NCI-H2196 treated with DMSO at 0.1 percent for 48 hours (cell line): ENCODE measurements around the gene FOXC1.

Source experiments
- DNase-seq: peaks from one replicate; lab custom pipeline; 2025; ENCODE audit not compliant: unreplicated experiment; lab: John Stamatoyannopoulos, UW

Gene FOXC1

DNA sequence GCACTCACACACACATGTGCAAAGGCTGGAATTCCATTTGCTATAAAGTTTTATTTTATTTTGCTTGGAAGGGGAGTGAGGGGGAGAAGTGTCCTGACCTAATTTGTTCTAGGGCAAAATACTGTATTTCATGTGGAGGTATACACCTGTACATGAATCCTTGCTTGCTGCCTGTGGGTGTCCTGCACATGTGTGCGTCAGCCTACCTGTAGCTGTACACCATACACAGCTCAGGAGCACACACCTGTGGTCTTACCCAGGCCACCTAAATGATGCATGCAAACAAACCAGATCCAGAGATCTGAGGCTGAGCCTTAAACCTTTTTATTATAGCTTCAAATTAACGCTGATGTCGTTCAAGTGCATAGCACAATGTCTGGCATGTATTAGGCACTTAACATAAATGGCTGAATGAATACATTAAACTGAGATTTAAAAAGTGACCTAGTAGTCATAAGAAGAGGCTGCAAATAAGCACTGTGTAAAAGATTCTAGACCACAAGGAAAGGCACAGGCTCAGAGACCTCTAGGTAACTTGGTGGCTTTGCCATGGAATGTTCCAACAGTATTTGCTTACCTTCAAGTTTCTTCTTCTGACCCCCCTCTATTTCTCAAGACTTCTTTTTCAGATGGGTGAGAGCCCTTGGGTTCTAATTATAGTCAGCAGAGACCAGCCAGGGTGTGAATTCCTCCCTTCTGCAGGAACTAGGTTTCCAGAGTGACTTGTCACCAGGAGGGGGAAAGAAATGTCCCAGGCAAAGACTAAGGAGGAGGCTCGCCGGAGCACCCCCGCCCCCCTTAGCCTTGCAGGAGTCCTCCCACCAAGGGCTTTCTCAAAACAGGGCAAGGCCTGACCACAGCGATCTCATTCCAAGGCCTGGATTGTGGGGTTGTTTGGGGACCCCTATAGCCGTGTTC, 13.4 kb downstream of the FOXC1 start:
- no peak for DNase-seq

GRCh38 chr6:1623769-1624057, 14.0 kb downstream of the FOXC1 start:
- DNase-seq = no peak

DNA sequence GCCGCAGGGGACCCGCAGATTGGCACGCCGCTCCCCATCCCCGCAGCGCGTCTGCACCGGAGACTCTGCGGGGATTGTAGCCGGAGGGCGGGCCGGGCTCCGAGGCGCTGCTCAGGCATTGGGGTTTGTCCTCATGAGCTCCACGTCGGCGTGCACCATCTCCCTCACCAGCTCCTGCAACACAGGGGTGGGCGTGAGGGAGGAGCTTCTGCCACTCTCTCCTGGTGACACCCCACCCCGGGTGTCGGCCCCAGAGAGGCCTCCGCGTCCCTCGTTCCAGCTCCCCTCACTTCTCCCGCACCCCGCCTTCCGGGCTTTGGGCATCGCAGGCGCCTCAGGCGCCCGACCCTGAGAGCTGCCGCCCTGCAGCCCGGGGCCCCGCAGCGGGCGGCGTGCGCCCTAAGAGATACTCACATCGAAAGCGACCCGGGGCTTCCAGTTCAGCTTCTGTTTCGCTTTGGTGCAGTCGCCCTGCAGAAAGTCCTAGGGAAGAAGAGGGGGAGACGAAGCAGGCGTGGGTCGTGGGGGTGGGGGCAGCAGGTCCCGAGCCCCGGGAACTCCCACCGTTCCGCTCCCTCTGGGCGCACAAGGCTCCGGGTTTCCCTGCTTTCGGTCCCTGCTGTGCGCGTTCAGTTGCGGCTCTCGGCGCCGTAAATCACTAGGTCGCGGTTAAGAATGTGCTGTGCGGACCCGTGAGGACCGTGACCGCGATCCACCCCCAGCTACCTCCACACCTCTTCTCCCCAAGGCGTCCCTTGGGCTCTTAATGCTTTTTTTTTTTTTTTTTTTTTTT, 14.5 kb downstream of the FOXC1 start:
- DNase-seq = no peak

DNA sequence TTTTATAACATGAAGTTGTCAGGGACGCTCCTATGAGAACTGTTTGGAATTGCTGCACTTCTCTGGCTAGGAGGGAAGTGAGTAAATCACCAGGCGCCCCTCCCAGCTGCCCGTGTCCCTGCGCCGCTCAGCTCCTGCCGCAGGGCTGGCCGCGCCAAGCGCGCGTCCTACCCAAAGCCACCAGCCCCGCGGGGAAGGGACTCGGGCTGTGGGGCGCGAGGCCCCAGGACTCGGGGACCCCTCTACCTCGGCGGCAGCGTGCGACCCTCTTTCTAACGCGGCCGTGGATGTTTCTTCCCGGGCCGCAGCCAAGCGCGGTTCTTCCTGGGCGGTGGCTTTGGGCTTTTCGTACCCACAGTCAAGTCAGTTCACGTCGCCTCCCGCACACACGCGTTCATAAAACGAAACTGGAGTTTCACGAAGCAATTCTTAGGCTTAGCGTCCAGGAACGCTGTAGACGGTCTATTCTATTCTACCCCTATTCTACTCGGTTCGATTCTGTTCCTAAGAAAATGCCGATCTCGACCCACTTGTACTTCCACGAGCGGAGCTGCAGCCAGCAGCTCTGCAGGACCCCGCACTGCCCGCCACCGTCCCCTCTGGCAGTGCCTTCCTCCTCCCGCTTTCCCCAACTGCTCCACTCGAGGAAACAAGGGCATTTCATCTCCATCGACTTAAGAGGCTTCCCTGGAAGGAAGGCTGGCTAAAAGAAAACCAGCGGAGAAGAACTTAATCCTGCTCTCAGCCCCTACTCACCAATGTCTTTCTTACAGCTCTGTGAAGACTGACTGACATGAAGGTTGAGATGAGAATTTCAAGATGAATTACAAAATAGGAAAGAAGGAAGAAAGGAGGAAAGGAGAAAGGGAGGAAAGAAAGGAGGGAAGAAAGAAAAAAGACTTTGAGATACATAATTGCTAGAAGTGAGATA, 15.4 kb downstream of the FOXC1 start:
- DNase-seq = no peak

- no peak for DNase-seq
Measured at GRCh38 chr6:1625794-1626435, 16.2 kb downstream of the FOXC1 start.

GRCh38 chr6:1626481-1626880, 16.8 kb downstream of the FOXC1 start:
- DNase-seq = no peak

- DNase-seq = no peak
Measured at GRCh38 chr6:1627827-1628560, 18.3 kb downstream of the FOXC1 start.

DNA sequence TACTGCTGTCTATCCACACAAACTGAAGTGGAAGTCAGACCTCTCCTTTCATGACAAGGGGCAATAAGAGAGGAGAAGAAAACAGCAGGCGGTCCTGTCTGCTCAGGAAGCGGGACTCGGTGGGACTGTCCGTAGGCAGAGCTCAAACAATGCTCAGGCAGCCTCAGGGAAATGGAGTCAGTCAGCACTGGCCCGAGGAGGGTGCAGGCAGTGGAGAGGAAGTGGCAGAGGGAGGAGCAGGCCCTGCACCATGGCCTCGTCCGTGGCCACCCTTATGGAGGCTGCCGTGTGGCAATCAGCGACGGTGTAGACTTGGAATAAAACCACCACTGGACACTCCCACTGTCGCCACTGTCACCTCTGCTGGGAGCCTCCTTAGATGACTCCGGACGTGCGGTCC, 19.6 kb downstream of the FOXC1 start:
- DNase-seq = no peak

- no peak for DNase-seq
Measured at GRCh38 chr6:1630212-1630770, 20.6 kb downstream of the FOXC1 start.

- DNase-seq = no peak
Measured at GRCh38 chr6:1630771-1631217, 21.1 kb downstream of the FOXC1 start.

DNA sequence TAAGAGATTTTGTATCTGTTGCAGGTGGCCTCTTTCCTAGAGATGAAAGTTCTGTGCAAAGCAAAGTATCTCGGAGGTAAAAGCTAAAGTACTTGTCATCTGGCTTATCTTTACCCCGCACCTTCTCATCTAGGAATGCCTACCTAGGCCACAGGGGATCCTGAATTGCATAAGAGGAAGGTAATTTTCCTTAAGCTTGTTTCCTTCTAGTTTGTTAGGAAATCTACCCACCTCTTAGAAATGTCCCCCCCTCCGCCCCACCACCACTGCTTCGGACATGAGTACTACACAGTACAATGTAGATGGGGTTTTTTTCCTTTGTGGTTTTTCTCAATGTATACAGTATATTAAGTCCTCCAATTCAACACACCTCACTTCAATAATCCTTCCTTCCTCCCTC, 21.5 kb downstream of the FOXC1 start:
- no peak for DNase-seq

DNA sequence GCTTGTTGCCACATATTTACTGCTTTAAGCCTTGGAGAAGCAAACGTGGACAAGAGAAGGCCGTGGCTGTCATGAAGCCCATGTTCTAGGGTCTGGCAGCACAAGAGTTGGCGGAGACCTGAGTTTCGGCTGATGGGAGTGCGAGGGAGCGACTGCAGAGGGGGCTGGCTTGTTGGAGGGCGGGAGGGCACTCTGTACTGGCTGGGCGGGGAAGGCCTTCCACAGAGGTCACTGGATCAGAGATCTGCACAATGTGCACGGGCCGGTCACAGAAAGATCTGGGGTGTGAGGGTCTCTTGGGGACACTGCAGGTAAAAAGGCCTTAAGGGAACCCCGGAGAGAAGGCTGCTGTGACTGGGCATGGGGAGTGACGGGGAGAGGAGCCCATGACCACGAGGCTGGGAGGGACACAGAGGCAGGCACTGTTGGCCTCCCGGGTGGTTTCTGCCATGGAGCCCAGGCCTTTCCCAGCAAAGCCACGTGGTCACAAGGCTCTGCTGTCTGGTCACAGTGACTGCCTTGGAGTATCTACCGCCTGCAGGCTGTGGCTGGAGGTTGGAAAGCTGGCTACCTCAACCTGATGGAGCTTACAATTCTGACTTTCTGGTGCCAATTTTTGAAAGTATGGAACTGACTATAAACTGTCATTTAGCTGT, 23.8 kb downstream of the FOXC1 start:
- DNase-seq = no peak

- no peak for DNase-seq
Measured at GRCh38 chr6:1634081-1634480, 24.4 kb downstream of the FOXC1 start.

- no peak for DNase-seq
Measured at GRCh38 chr6:1635305-1636010, 25.7 kb downstream of the FOXC1 start.

DNA sequence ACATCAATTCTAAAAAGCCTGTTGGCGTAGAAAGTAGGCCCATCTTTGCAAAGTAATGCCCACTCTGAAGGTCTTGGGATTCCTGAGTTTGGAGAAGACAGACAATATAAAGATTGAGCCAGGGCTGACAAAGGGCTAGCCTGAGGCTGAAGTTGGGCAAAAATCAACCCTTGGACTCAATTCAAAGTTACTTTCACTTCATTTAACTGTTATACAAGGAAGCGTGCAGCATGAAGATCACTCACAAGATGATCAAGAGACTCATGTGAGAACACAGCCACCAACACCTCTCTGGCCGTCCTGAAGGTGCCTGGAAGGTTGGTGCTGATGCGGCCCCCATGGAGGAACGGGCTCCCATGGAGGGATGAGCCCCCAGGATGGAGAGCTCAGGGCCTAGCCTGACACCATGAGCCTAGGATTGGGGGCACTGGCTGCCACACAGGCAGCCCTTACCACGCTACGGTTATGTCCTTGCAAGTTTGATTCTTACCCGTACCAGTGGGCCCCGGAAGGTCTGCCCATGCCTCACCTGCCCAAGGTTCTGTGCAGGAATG, 26.6 kb downstream of the FOXC1 start:
- DNase-seq = no peak

DNA sequence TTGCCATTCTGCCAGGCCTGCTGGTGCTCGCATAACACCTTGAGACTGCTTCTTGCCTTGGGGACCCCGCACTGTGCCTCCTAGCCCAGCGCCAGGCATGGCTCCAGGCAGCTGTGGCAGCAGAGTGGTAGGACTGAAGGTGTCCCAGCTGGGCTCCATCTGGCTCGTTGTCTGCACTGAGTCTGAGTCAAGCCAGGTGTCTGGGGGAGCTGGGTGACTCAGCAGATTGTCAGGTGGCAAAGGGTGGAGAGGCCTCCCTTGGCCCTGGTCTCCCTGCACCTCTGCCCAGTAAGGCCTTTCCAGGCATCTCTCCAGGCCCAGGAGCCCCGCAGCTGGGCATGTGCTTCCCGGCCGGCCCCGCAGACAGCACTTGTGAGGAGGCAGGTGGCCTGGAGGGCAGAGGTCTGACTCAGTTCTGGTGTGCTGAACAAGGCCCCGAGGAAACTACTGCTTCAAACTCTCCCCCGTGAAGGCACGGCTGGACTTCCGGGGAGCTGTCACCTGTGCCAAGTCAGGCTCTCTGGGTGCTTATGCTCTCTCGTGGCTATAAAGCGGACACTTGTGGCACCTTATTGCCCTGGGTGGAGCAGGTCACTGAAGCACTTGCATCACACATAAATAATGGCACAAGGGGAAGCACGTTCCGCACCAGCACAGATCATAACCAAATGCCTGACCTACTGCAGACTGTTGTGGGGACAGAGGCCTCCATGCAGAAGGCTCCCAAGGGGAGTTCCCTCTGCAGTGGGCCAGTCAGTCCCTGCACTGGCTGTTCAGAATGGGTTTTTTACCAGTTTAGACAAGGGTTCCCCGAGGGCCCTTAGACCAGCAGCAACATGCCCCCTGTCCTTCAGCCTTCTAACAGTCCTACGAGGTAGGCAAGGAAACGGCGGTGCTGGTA, 27.5 kb downstream of the FOXC1 start:
- DNase-seq = peak; percentile 46

DNA sequence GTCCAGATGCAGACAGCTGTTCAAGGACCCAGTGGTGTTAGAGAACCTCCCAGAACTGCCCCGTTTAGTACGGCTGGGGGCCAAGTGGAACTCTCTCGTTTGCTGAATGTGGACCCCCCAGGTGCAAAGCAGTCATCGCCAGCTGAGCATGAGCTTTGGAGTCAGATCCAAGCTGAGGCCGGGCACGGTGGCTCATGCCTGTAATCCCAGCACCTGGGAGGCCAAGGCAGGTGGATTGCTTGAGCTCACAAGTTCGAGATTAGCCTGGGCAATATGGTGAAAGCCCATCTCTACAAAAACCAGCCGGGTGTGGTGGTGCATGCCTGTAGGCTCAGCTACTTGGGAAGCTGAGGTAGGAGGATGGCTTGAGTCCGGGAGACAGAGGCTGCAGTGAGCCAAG, 29.7 kb downstream of the FOXC1 start:
- DNase-seq = no peak
